ENCODE results near the gene TGFBI.

TGFBI gene

DNA sequence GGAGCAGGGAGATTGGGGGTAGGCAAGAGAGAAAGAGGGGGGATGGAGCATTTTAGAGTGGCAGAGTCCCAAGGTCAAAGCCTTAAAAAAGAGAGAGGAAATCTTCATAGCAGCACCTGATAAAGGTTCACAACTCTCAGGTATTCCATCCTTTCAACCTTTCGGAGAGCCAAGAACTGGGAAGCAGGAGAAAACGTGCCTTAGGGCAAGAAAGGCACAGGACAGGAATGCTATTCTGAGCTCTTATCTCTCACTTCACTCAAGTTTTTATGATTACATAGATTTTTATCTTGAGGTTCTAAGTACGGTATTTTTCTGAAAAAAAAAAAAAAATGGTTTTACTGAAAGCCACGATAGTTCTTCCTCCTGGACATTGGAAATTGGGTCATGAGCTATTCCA lies 69.4 kb downstream of the TGFBI start:
- H3K36me3 ChIP-seq (ENCODE audit: low read length): no peaks in the 10 kb centered on the region

DNA sequence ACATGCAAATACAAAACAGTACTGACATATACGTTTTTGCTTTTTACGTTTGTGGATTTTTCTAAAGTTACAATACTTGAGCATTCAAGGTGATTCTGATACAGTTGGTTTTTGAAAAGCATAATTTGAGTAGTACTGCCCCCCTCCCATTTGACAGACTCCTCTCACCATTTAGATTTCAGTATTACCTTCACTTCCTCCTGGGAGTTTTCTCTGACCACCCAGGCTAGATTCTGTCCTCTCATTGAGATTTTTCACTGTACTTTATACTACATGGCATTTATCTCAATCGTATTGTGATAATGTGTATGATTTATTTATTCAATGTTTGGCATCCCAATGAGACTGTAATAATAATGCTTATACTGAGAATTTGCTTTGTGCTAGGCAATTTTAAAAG lies 71.1 kb downstream of the TGFBI start:
- H3K9me3 ChIP-seq (ENCODE audit: insufficient read depth, low read length): no peaks in the 10 kb centered on the region
- no peak overlapping the region for H3K27ac ChIP-seq (ENCODE audit: low read depth, low read length)
- no peak overlapping the region for H3K4me3 ChIP-seq (ENCODE audit: insufficient read depth, low read length, poor library complexity, severe bottlenecking)
- no peaks in the 10 kb centered on the region for H3K27me3 ChIP-seq (ENCODE audit: low read length)
- TF ChIP-seq EZH2phosphoT487 (conservative IDR thresholded peaks at IDR 0.05; ENCODE audit: low read length): no peak
- TF ChIP-seq, protein P1, sequence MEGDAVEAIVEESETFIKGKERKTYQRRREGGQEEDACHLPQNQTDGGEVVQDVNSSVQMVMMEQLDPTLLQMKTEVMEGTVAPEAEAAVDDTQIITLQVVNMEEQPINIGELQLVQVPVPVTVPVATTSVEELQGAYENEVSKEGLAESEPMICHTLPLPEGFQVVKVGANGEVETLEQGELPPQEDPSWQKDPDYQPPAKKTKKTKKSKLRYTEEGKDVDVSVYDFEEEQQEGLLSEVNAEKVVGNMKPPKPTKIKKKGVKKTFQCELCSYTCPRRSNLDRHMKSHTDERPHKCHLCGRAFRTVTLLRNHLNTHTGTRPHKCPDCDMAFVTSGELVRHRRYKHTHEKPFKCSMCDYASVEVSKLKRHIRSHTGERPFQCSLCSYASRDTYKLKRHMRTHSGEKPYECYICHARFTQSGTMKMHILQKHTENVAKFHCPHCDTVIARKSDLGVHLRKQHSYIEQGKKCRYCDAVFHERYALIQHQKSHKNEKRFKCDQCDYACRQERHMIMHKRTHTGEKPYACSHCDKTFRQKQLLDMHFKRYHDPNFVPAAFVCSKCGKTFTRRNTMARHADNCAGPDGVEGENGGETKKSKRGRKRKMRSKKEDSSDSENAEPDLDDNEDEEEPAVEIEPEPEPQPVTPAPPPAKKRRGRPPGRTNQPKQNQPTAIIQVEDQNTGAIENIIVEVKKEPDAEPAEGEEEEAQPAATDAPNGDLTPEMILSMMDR (IDR thresholded peaks at IDR 0.05; ENCODE audit: insufficient read depth, low read length, poor library complexity, severe bottlenecking): no peak
- no peaks in the 10 kb centered on the region for H4K20me1 ChIP-seq (ENCODE audit: low read depth, low read length)
- no peaks in the 10 kb centered on the region for H3F3A ChIP-seq (ENCODE audit: insufficient read depth)
- no peak overlapping the region for H2AFZ ChIP-seq (ENCODE audit: low read depth, low read length, severe bottlenecking)
- no peak overlapping the region for H3K9ac ChIP-seq (ENCODE audit: low read length)
- no peaks in the 10 kb centered on the region for H3K9me2 ChIP-seq (replicated peaks; ENCODE audit: insufficient read depth, low read length)
- H3K79me2 ChIP-seq (ENCODE audit: insufficient read depth, low read length): no peaks in the 10 kb centered on the region
- H3K36me3 ChIP-seq (ENCODE audit: low read length): no peaks in the 10 kb centered on the region
- no peak overlapping the region for H3K4me2 ChIP-seq (ENCODE audit: low read depth, low read length, poor library complexity, severe bottlenecking)

More for the DNA sequence above, 69.4 kb downstream of the TGFBI start:
- Histone ChIP-seq H3K27me3 (ENCODE audit: low read length) (no peaks in the 10 kb centered on the region), H2AFZ (ENCODE audit: low read depth, low read length, severe bottlenecking) (no peak overlapping the region), H3K4me3 (ENCODE audit: insufficient read depth, low read length, poor library complexity, severe bottlenecking) (no peak overlapping the region), H3K27ac (ENCODE audit: low read depth, low read length) (no peak overlapping the region), H3K9ac (ENCODE audit: low read length) (no peak overlapping the region), H3K9me3 (ENCODE audit: insufficient read depth, low read length) (no peaks in the 10 kb centered on the region), H3K9me2 (replicated peaks; ENCODE audit: insufficient read depth, low read length) (no peaks in the 10 kb centered on the region), H3F3A (ENCODE audit: insufficient read depth) (no peaks in the 10 kb centered on the region), H4K20me1 (ENCODE audit: low read depth, low read length) (no peaks in the 10 kb centered on the region), H3K4me2 (ENCODE audit: low read depth, low read length, poor library complexity, severe bottlenecking) (no peak overlapping the region), H3K79me2 (ENCODE audit: insufficient read depth, low read length) (no peaks in the 10 kb centered on the region)
- TF ChIP-seq, protein P1 (IDR thresholded peaks at IDR 0.05; ENCODE audit: insufficient read depth, low read length, poor library complexity, severe bottlenecking): no peak
- no peak for TF ChIP-seq EZH2phosphoT487 (conservative IDR thresholded peaks at IDR 0.05; ENCODE audit: low read length)

DNA sequence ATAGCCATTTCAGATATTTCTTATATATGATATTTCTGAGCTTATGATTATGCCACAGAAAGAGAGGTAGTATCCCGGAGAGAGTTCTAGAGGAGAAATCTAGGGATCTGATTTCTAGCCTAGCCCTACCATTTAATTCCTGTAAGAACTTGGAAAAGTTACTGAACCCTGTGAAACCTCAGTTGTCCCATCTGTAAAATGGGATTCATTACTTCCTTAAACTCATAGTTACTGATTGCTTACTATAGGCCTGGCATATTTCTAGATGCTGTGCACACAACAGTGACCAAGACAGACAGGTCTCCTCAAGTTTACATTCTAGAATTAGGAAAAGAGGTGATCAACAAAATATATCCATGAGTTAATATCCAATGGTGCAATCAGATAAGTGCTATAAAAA lies 73.1 kb downstream of the TGFBI start:
- Histone ChIP-seq H4K20me1 (ENCODE audit: low read depth, low read length) (no peaks in the 10 kb centered on the region), H2AFZ (ENCODE audit: low read depth, low read length, severe bottlenecking) (no peak overlapping the region), H3K4me3 (ENCODE audit: insufficient read depth, low read length, poor library complexity, severe bottlenecking) (no peak overlapping the region), H3K79me2 (ENCODE audit: insufficient read depth, low read length) (no peaks in the 10 kb centered on the region), H3K9me3 (ENCODE audit: insufficient read depth, low read length) (no peaks in the 10 kb centered on the region), H3K36me3 (ENCODE audit: low read length) (no peaks in the 10 kb centered on the region), H3K27me3 (ENCODE audit: low read length) (no peaks in the 10 kb centered on the region), H3K9me2 (replicated peaks; ENCODE audit: insufficient read depth, low read length) (no peaks in the 10 kb centered on the region), H3F3A (ENCODE audit: insufficient read depth) (no peaks in the 10 kb centered on the region), H3K4me2 (ENCODE audit: low read depth, low read length, poor library complexity, severe bottlenecking) (no peak overlapping the region), H3K9ac (ENCODE audit: low read length) (no peak overlapping the region), H3K27ac (ENCODE audit: low read depth, low read length) (no peak overlapping the region)
- TF ChIP-seq, protein P1 (IDR thresholded peaks at IDR 0.05; ENCODE audit: insufficient read depth, low read length, poor library complexity, severe bottlenecking): no peak
- no peak for TF ChIP-seq EZH2phosphoT487 (conservative IDR thresholded peaks at IDR 0.05; ENCODE audit: low read length)

All from SU-DHL-6 (cell line).